ENCODE measurements around the gene PRR23E.

The PRR23E gene

DNA sequence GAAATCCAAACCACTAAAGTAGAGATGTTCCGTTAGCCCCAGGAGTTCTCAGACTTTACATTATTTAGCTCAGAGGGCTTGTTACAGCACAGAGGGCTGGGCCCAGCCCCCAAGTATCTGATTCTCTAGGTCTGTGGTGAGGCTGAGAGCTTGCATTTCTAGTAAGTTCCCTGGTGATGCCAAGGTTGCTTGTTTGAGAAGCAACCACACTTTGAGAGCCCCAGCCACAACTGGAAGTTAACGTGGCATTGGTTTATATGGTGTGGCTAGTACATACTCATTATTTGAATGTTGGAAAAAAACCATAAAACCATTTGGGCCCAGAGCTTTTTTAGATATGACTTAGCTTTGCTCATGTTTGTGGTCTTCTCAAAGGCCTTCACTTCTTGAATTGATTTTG is 35.9 kb downstream of the PRR23E start:
- H3K27me3 ChIP-seq (ENCODE audit: control insufficient read depth, insufficient read depth, low read length): peaks cover under 1% of the 10 kb centered on the region
- no peaks in the 10 kb centered on the region for H3K36me3 ChIP-seq (ENCODE audit: control insufficient read depth, insufficient read depth, low read length)
- H3K9ac ChIP-seq (ENCODE audit: low read length): no peak overlapping the region
- H3K9me3 ChIP-seq (ENCODE audit: control insufficient read depth, low read length): no peaks in the 10 kb centered on the region
- H3K4me1 ChIP-seq (ENCODE audit: control insufficient read depth, insufficient read depth, low read length): no peaks in the 10 kb centered on the region
- no peak overlapping the region for H3K4me3 ChIP-seq (ENCODE audit: low read length)

GRCh38 chr3:127233371-127233770 is 40.4 kb downstream of the PRR23E start:
- Histone ChIP-seq H3K9me3 (ENCODE audit: control insufficient read depth, low read length) (no peaks in the 10 kb centered on the region), H3K9ac (ENCODE audit: low read length) (no peak overlapping the region), H3K4me1 (ENCODE audit: control insufficient read depth, insufficient read depth, low read length) (no peaks in the 10 kb centered on the region), H3K36me3 (ENCODE audit: control insufficient read depth, insufficient read depth, low read length) (no peaks in the 10 kb centered on the region), H3K4me3 (ENCODE audit: low read length) (no peak overlapping the region), H3K27me3 (ENCODE audit: control insufficient read depth, insufficient read depth, low read length) (peaks cover 3% of the 10 kb centered on the region)

- Histone ChIP-seq H3K27me3 (ENCODE audit: control insufficient read depth, insufficient read depth, low read length) (peaks cover 3% of the 10 kb centered on the region), H3K9ac (ENCODE audit: low read length) (no peak overlapping the region), H3K9me3 (ENCODE audit: control insufficient read depth, low read length) (no peaks in the 10 kb centered on the region)
These were observed 41.8 kb downstream of the PRR23E start for GRCh38 chr3:127234778-127235177.

GRCh38 chr3:127235706-127236105 is 42.8 kb downstream of the PRR23E start:
- no peaks in the 10 kb centered on the region for H3K9me3 ChIP-seq (ENCODE audit: control insufficient read depth, low read length)
- no peaks in the 10 kb centered on the region for H3K4me1 ChIP-seq (ENCODE audit: control insufficient read depth, insufficient read depth, low read length)
- peaks cover 3% of the 10 kb centered on the region for H3K27me3 ChIP-seq (ENCODE audit: control insufficient read depth, insufficient read depth, low read length)
- H3K4me3 ChIP-seq (ENCODE audit: low read length): no peak overlapping the region
- no peak overlapping the region for H3K9ac ChIP-seq (ENCODE audit: low read length)
- no peaks in the 10 kb centered on the region for H3K36me3 ChIP-seq (ENCODE audit: control insufficient read depth, insufficient read depth, low read length)

More at GRCh38 chr3:127234778-127235177, 41.8 kb downstream of the PRR23E start:
- Histone ChIP-seq H3K4me3 (ENCODE audit: low read length) (no peak overlapping the region), H3K36me3 (ENCODE audit: control insufficient read depth, insufficient read depth, low read length) (no peaks in the 10 kb centered on the region), H3K4me1 (ENCODE audit: control insufficient read depth, insufficient read depth, low read length) (no peaks in the 10 kb centered on the region)

GRCh38 chr3:127237835-127238234 is 44.9 kb downstream of the PRR23E start:
- no peaks in the 10 kb centered on the region for H3K9me3 ChIP-seq (ENCODE audit: control insufficient read depth, low read length)
- H3K9ac ChIP-seq (ENCODE audit: low read length): no peak overlapping the region
- H3K4me1 ChIP-seq (ENCODE audit: control insufficient read depth, insufficient read depth, low read length): no peaks in the 10 kb centered on the region
- peaks cover 3% of the 10 kb centered on the region for H3K27me3 ChIP-seq (ENCODE audit: control insufficient read depth, insufficient read depth, low read length)
- no peaks in the 10 kb centered on the region for H3K36me3 ChIP-seq (ENCODE audit: control insufficient read depth, insufficient read depth, low read length)
- H3K4me3 ChIP-seq (ENCODE audit: low read length): no peak overlapping the region

GRCh38 chr3:127238602-127239001 is 45.7 kb downstream of the PRR23E start:
- H3K9ac ChIP-seq (ENCODE audit: low read length): no peak overlapping the region
- H3K4me3 ChIP-seq (ENCODE audit: low read length): no peak overlapping the region
- no peaks in the 10 kb centered on the region for H3K9me3 ChIP-seq (ENCODE audit: control insufficient read depth, low read length)
- peaks cover 3% of the 10 kb centered on the region for H3K27me3 ChIP-seq (ENCODE audit: control insufficient read depth, insufficient read depth, low read length)
- no peaks in the 10 kb centered on the region for H3K4me1 ChIP-seq (ENCODE audit: control insufficient read depth, insufficient read depth, low read length)
- H3K36me3 ChIP-seq (ENCODE audit: control insufficient read depth, insufficient read depth, low read length): no peaks in the 10 kb centered on the region

DNA sequence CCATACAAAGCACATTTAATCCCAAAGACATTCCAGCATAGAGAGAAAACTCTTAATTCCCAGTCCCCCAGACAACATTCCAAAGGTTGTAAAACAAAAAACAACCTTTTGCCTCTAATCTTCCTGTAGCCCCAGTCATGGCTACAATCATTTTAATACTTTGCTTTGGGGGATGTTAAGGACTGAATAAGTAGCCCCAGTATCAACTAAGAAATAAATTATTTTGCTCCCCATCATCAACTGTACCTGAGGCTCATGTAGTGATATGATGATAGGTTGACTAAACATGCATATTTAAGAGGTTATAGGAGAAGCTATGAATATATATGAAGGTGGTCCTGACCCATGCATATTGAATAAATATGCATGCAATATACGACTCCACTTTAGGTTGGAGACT is 54.4 kb downstream of the PRR23E start:
- no peak overlapping the region for H3K4me3 ChIP-seq (ENCODE audit: low read length)
- no peaks in the 10 kb centered on the region for H3K27me3 ChIP-seq (ENCODE audit: control insufficient read depth, insufficient read depth, low read length)
- H3K4me1 ChIP-seq (ENCODE audit: control insufficient read depth, insufficient read depth, low read length): no peaks in the 10 kb centered on the region
- no peak overlapping the region for H3K9ac ChIP-seq (ENCODE audit: low read length)
- no peaks in the 10 kb centered on the region for H3K36me3 ChIP-seq (ENCODE audit: control insufficient read depth, insufficient read depth, low read length)
- no peaks in the 10 kb centered on the region for H3K9me3 ChIP-seq (ENCODE audit: control insufficient read depth, low read length)

All from mucosa of stomach (tissue), 1 donor.